Activated naive CD4-positive, alpha-beta T cell treated with anti-CD3 and anti-CD28 coated beads, Interleukin-2, amount 10 ng/mL, durations not matched to agents 7 days and 5 days (primary cell): ENCODE results near the gene GPC3.

Experiments
- CTCF ChIA-PET: fragments of 350-600 bp; sonication (Branson Sonifier 250); formaldehyde crosslinking; loops from one replicate; lab custom pipeline; 2021; ENCODE audit warnings: antibody characterized with exemption; lab: Charles Lee
- DNase-seq: peaks from one replicate; pipeline ENCODE4 v3.0.0-alpha.2; 2020
- H3K27ac Mint-ChIP-seq: one replicate; pipeline ENCODE4 v1.8.0; 2021; ENCODE audit warnings: mild to moderate bottlenecking, moderate library complexity, mixed read lengths
- H3K27me3 Mint-ChIP-seq: one replicate; pipeline ENCODE4 v1.8.0; 2021; ENCODE audit warnings: mild to moderate bottlenecking, mixed read lengths
- H3K36me3 Mint-ChIP-seq: one replicate; pipeline ENCODE4 v1.8.0; 2021; ENCODE audit warnings: mixed read lengths
- H3K4me1 Mint-ChIP-seq: one replicate; pipeline ENCODE4 v1.8.0; 2021; ENCODE audit warnings: mixed read lengths
- H3K4me3 Mint-ChIP-seq: one replicate; pipeline ENCODE4 v1.8.0; 2021; ENCODE audit warnings: mild to moderate bottlenecking, moderate library complexity, mixed read lengths
- H3K9me3 Mint-ChIP-seq: one replicate; pipeline ENCODE4 v1.8.0; 2021; ENCODE audit warnings: mixed read lengths

The GPC3 gene

DNA sequence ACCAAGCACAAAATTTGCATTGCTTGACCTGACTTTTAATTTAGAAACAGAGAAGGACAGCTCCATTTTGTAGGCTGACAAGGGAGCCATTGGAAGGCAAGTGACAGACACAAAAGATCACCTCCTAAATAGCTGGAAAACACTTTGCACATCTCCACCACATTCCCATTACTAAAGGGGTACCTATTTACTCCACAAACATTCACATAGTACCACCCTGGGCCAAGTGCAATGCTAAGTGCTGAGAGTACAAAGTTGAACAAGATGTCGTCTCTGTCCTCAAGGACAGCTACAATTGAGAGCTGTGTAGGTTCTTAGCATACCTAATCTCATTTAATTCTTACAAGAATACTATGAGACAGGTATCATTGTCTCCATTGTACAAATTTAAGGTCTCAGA is 417.3 kb downstream of the GPC3 start:
- Mint-ChIP-seq H3K4me3 (no peak overlapping the region), H3K9me3 (no peaks in the 10 kb centered on the region), H3K36me3 (no peaks in the 10 kb centered on the region), H3K4me1 (no peaks in the 10 kb centered on the region), H3K27me3 (no peaks in the 10 kb centered on the region), H3K27ac (no peak overlapping the region)
- no peak for DNase-seq
- CTCF ChIA-PET, result no interaction called here

DNA sequence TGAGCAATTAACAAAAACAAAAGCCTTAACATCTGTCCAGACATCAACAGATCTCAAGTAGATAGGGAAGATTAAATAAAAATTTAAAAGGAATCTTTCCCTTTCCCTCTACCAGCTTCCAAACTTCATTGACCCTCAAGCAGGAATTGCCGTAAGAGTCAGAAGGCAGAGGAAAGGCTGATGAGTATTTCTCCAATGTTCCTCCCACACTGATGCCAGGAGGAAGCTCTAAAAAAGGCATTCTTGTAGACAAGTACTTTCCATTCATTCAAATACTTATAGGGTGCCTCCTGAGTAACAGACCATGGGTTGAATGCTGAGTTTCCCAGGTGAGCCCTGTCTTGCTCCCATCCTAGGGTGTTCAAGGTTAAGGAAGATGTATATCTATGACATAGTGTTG is 418.5 kb downstream of the GPC3 start:
- no peak for DNase-seq
- no peak overlapping the region for H3K27ac Mint-ChIP-seq
- no peaks in the 10 kb centered on the region for H3K27me3 Mint-ChIP-seq
- no peak overlapping the region for H3K4me3 Mint-ChIP-seq
- H3K9me3 Mint-ChIP-seq, result no peaks in the 10 kb centered on the region
- H3K4me1 Mint-ChIP-seq, result no peaks in the 10 kb centered on the region
- CTCF ChIA-PET, result no interaction called here
- H3K36me3 Mint-ChIP-seq, result no peaks in the 10 kb centered on the region

DNA sequence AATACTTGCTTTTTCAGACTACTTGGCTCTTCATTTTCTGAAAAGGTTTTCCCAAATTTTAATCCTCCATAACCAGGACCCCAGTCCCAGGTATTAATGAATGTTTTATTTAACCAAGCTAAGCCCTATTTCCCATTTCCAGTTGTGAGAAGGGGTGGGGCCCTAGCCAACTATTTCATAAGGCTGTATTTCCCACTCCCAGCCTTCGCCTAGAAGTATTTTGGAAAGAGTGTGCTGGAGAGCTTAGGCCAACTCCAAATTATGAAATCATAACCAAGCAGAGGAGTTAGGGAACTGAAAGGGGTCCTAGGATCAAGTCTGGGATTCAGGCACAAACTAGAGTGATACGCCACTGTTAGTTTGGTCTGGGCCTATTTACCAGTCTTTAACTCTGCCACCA is 421.7 kb downstream of the GPC3 start:
- Mint-ChIP-seq H3K4me1 (no peaks in the 10 kb centered on the region), H3K27me3 (no peaks in the 10 kb centered on the region), H3K36me3 (no peaks in the 10 kb centered on the region), H3K9me3 (no peaks in the 10 kb centered on the region), H3K27ac (no peak overlapping the region), H3K4me3 (no peak overlapping the region)
- no peak for DNase-seq
- CTCF ChIA-PET, result no interaction called here

DNA sequence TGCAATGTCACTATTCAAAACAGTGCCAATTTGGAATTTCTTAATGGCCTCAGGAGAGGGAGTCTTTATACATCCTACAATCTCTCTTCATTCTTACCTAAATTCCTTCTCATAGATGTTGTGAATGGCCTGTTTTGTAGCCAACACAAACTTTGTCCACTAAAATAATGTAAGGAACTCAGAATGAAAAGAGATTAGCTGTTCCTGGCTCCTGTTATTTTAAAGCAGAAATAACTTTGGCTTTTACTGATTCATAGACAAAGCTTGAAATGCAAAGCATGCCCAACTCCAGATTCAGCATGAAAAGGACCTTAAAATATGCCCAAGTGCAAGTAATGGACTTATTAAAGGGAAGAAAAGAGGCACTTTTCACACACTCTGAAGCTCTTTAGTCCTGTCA is 424.1 kb downstream of the GPC3 start:
- Mint-ChIP-seq H3K4me1 (no peaks in the 10 kb centered on the region), H3K36me3 (no peaks in the 10 kb centered on the region), H3K4me3 (no peak overlapping the region), H3K27ac (no peak overlapping the region), H3K27me3 (no peaks in the 10 kb centered on the region), H3K9me3 (no peaks in the 10 kb centered on the region)
- DNase-seq, result no peak
- CTCF ChIA-PET, result no interaction called here

DNA sequence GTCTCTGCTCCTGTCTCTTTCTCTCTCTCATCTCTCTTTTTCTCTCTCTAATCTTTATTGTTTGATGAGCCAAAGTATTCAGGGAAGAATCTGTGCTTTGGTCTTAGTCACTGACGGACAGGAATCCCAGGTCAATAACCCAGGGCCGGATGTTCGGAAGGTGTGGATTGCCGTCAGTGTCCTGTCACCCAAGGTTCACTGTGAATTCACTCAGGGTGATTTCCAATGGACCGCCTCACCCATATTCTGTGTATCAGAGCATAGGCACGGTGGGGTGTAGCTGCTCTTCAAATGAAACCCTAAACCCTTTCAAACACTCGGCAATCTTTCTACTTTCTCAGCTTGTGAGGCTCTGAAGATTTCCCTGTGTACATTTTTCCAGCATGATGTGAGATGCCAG is 425.5 kb downstream of the GPC3 start:
- CTCF ChIA-PET, result no interaction called here
- Mint-ChIP-seq H3K4me1 (no peaks in the 10 kb centered on the region), H3K27me3 (no peaks in the 10 kb centered on the region), H3K9me3 (peaks cover 4% of the 10 kb centered on the region), H3K27ac (no peak overlapping the region), H3K36me3 (no peaks in the 10 kb centered on the region), H3K4me3 (no peak overlapping the region)
- DNase-seq, result no peak

DNA sequence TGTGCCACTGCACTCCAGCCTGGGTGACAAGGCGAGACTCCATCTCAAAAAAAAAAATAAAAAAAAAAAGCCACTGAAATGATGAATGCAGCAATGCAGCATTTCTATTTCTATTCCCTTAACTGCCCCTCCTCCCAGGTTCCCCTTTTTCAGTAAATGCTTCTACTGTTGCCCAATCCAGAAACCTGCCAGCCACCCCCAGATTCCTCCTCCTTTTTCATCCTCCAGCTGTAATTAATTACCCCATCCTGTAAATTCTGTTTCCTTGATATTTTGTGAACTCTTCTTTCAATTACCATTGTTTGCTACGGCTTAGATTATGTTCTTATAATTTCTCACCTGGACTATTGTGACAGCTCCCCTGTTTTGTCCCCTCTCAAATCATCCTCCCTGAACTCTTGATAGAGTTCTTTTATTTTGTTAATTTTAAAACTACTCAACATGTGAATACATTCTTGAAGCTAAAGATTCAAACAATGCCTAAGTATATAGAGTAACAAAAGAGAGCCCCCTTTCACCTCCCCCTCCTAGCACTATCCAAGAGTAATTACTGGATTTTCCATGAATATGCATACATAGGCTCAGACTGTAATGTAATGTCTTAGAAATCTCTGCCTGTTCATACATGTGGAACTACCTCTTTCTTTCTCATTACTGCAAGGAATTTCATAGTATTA is 429.5 kb downstream of the GPC3 start:
- Mint-ChIP-seq H3K27ac (no peak overlapping the region), H3K4me1 (no peaks in the 10 kb centered on the region), H3K4me3 (no peak overlapping the region), H3K9me3 (peaks cover 4% of the 10 kb centered on the region), H3K36me3 (no peaks in the 10 kb centered on the region), H3K27me3 (no peaks in the 10 kb centered on the region)
- CTCF ChIA-PET, result no interaction called here
- no peak for DNase-seq

DNA sequence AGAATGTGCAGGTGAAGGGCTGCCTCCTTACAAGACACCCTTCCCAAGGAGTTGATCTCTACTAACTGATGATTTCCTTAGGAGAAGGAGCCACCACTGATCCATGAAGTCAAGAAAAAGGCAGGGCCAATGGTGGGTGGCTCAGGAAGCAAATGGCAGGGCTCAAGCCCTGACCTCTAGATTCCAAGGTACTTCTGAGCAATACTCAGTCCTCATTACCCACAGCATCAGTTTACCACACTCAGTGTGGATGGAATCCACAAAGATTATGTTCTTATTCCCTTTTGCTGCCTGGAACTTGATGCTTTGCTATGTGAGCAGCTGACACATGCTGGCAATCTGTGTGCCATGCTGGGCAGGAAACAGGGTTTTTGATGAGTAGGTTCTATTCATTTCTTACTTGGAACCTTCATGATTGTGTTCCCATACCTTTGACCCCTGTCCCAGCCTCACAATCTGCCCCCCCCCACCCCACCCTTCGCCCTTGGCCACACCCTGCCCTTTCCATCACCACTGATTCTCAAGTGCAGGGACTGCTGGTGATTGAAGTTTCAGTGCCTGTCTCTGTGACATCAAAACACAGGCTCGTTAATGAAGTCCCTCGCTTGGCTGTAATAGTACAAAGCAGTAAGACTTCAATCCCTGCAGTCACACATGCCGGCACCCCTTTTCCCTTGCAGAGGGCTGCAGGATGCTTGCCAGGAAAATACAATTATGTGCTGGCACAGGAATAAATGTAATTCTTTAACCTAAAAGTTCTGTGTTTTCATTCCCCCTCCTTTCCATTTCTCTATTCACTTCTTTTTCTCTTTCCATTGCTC is 434.5 kb downstream of the GPC3 start:
- Mint-ChIP-seq H3K36me3 (no peaks in the 10 kb centered on the region), H3K27ac (no peak overlapping the region), H3K4me1 (no peaks in the 10 kb centered on the region), H3K4me3 (no peak overlapping the region), H3K9me3 (peaks cover 3% of the 10 kb centered on the region), H3K27me3 (no peaks in the 10 kb centered on the region)
- CTCF ChIA-PET, result no interaction called here
- no peak for DNase-seq

DNA sequence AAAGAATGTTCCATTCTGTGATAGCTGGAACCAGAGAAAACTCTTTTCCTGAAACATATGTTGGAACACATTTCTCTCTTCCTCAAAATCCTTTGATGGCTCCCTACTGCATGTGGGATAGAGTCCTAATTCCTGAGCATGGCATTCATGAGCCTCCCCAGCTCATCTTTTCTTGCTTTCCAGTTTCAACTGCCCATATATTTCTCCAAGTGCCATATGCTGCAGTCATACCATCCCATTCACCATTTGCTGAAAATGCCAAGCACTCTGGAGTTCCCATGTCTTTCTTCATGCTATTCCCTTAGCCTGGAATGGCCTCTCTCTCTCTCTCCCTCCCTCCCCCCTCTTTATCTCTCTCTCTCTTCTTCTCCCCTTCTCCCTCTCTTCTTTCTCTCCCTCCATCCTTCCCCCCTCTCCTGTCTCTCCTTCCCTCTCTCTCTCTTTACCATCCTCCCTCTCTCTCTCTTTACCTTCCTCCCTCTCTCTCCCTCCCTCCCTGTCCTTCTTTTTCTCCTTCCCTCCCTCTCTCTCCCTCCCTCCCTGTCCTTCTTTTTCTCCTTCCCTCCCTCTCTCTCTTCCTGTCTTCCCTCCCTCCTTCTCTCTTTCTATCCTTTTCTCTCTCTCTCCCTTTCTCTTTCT is 436.0 kb downstream of the GPC3 start:
- DNase-seq, result no peak
- CTCF ChIA-PET, result no interaction called here
- no peaks in the 10 kb centered on the region for H3K27me3 Mint-ChIP-seq
- H3K9me3 Mint-ChIP-seq, result no peaks in the 10 kb centered on the region
- no peak overlapping the region for H3K27ac Mint-ChIP-seq
- H3K36me3 Mint-ChIP-seq, result no peaks in the 10 kb centered on the region
- no peaks in the 10 kb centered on the region for H3K4me1 Mint-ChIP-seq
- H3K4me3 Mint-ChIP-seq, result no peak overlapping the region

DNA sequence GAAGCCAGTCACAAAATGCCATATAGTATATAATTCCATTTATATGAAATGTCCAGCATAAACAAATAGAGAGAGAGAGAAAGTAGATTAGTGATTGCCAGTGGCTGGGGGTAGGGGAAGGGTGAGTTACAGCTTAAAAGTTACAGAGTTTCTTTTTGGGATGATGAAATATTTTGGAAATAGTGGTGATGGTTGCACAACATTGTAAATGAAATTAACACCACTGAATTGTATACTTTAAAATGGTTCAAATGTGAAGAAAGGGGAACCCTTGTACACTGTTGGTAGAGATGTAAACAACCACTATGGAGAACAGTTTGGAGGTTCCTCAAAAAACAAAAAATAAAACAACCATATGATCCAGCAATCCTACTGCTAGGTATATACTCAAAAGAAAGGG is 439.0 kb downstream of the GPC3 start:
- Mint-ChIP-seq H3K27me3 (no peaks in the 10 kb centered on the region), H3K4me1 (no peaks in the 10 kb centered on the region), H3K27ac (no peak overlapping the region), H3K9me3 (no peaks in the 10 kb centered on the region), H3K36me3 (no peaks in the 10 kb centered on the region), H3K4me3 (no peak overlapping the region)
- DNase-seq, result no peak
- CTCF ChIA-PET, result no interaction called here

DNA sequence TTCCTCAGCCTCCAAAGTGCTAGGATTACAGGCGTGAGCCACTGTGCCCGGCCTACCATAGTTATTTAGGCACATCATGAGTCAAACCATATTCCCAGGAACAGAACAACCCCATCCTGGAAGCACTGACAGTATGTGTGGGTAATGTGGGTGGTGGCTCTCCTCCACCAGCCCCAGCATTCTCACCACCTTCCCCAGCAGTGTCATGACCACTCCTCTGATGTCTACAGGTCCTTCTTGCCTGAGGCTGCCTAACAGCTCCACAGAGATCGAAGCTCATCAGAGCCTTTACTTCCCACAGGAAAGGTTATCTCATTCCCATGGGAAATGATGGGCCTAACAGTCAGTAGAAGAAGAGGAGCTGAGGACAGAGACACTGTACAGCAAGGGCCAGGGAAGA is 440.6 kb downstream of the GPC3 start:
- no peaks in the 10 kb centered on the region for H3K4me1 Mint-ChIP-seq
- H3K36me3 Mint-ChIP-seq, result no peaks in the 10 kb centered on the region
- no peak overlapping the region for H3K27ac Mint-ChIP-seq
- no peaks in the 10 kb centered on the region for H3K27me3 Mint-ChIP-seq
- CTCF ChIA-PET, result no interaction called here
- no peak for DNase-seq
- no peak overlapping the region for H3K4me3 Mint-ChIP-seq
- no peaks in the 10 kb centered on the region for H3K9me3 Mint-ChIP-seq

DNA sequence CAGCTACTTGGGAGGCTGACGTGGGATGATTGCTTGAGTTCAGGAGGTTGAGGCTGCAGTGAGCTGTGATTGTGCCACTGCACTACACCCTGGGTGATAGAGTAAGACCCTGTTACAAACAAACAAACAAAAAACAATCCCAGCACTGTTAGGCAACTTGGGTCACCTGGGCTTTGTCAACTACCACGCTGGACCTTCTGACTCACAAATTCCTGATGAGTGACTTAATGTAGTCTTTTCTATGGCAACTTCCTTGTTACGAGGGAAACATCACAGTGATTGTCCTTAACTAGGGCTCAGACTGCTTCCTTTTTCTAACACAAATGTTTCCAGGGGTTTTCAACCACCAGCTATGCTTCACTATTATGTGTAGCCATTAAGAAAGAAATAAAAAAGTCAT is 441.3 kb downstream of the GPC3 start:
- no peaks in the 10 kb centered on the region for H3K4me1 Mint-ChIP-seq
- no peaks in the 10 kb centered on the region for H3K27me3 Mint-ChIP-seq
- CTCF ChIA-PET, result no interaction called here
- H3K4me3 Mint-ChIP-seq, result no peak overlapping the region
- DNase-seq, result no peak
- H3K36me3 Mint-ChIP-seq, result no peaks in the 10 kb centered on the region
- H3K9me3 Mint-ChIP-seq, result no peaks in the 10 kb centered on the region
- H3K27ac Mint-ChIP-seq, result no peak overlapping the region

DNA sequence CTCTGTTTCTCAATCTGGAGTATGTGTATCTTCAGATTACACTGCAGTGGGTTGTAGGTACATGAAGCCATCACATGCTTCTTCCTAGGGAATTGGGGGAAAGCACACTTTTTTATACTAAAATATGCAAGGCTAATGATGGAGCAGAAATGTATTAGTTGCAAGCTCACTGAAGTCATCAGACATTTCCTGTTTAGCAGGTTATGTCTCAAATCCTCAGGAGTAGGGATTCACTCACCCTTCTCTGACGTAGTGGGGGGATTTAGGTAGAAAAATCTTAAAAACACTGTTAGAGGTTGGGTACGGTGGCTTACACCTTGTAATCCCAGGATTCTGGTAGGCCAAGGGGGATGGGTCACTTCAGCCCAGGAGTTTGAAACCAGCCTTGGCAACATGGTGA is 441.7 kb downstream of the GPC3 start:
- DNase-seq, result no peak

DNA sequence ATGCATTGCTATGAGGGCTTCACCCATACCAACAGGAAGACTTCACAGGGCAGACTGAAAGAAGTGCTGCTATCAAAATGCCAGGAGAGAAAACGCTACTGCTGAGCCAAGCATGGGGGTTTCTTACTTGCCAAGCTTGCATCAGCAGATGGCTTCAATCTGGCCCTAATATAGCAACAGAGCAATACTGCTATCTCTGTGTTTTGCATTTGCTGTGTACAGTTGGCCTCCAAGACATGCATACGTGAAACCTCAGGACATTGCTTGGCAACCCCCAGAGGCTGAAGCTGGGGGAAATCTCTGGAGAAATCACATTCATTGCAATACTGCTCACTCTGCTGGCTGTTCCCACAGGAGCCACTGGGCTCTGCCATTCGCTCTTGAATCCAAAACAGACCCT is 442.9 kb downstream of the GPC3 start:
- Mint-ChIP-seq H3K9me3 (no peaks in the 10 kb centered on the region), H3K36me3 (no peaks in the 10 kb centered on the region), H3K4me3 (no peak overlapping the region), H3K4me1 (no peaks in the 10 kb centered on the region), H3K27ac (no peak overlapping the region), H3K27me3 (no peaks in the 10 kb centered on the region)
- no peak for DNase-seq
- CTCF ChIA-PET, result no interaction called here

More for the DNA sequence above, 441.7 kb downstream of the GPC3 start:
- no peaks in the 10 kb centered on the region for H3K9me3 Mint-ChIP-seq
- H3K4me3 Mint-ChIP-seq, result no peak overlapping the region
- H3K27me3 Mint-ChIP-seq, result no peaks in the 10 kb centered on the region
- H3K27ac Mint-ChIP-seq, result no peak overlapping the region
- CTCF ChIA-PET, result no interaction called here
- no peaks in the 10 kb centered on the region for H3K4me1 Mint-ChIP-seq
- H3K36me3 Mint-ChIP-seq, result no peaks in the 10 kb centered on the region

DNA sequence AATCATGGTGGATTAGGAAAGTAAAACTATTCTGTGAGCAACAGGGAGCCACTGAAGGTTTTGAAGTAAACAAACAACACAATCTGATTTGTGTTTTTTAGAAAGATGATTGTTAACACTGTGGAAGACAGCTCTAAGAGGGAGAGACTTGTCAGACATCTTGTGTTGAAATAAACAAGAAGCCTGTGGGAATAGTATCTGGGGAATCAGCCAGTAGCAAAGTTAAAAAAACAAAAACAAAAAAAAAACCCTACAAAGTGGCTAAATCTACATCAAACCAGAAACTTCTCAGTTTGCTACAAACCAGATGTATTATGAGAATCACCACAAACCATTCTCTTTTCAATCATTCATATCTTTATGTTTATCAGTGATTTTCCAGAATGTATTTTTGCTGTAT is 444.4 kb downstream of the GPC3 start:
- Mint-ChIP-seq H3K27me3 (peaks cover 4% of the 10 kb centered on the region), H3K9me3 (no peaks in the 10 kb centered on the region), H3K36me3 (no peaks in the 10 kb centered on the region), H3K27ac (no peak overlapping the region), H3K4me1 (no peaks in the 10 kb centered on the region), H3K4me3 (no peak overlapping the region)
- DNase-seq, result no peak
- CTCF ChIA-PET, result no interaction called here

DNA sequence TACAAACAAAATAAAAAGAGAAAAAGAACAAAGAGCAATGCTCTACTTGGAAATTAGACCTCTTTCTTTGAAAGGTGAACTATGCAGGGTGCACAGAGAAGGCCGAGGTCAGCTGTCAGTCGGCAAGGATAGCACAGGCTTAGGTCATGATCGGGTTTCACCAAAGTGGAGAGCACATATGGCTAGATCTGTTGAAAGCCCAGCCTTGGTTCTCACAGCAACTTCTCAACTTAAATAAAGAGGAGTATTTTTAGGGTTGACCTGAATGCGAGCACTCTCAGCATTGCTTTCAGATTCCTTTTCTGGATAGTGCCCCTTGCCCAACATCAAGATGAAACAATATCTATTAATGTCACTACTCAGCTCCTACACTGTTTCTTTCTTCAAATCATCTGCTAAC is 447.2 kb downstream of the GPC3 start:
- Mint-ChIP-seq H3K27me3 (peaks cover 4% of the 10 kb centered on the region), H3K27ac (no peak overlapping the region), H3K4me3 (no peak overlapping the region), H3K4me1 (no peaks in the 10 kb centered on the region), H3K9me3 (no peaks in the 10 kb centered on the region), H3K36me3 (no peaks in the 10 kb centered on the region)
- CTCF ChIA-PET, result no interaction called here
- DNase-seq, result no peak
